Measurements from ENCODE around the gene GTF3A. TPM values are rescaled to one million over a fixed set of nuclear protein-coding genes. Genes with fewer than 3 reads are reported as not detected.

GTF3A gene
- total and polyA plus RNA-seq, 2 of the 4 experiments (the other 2 are of a cell fraction): 74.1 to 116 TPM

DNA sequence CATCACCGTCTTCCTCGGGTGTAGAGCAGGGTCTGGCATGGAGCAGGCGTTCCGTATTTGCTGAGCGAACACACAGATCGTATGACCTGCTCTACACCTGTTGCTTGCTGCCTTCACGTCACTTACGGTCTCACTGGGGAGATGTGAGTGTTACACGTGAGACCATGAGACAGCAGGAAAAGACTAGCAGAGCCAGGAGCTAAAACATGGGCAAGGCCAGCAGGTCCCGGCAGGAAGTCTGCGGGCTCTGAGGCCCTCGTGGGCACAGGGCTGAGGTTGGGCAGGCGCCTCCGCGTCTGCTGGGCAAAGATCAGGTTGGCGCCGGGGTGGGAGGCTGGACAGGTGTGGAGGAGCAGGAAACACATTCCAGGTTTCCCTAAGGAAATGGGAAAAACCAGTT lies 19.7 kb upstream of the GTF3A start:
- no peak overlapping the region for H2AK9ac ChIP-seq (replicated peaks; ENCODE audit: low read depth, low read length, poor library complexity)
- CTCF ChIA-PET: interaction anchor here (3.2 kb wide), 1 partner anchor 422 kb away, joined by 13 read pairs; no protein-coding TSS in a partner anchor
- WGBS, 2 experiments (ENCODE audit: extremely low coverage in 2 of 2, insufficient read length in 1 of 2): 95% methylated on average over 7 of the region's 17 CpGs; no CpG with 5 or more reads in 1 of the 2 experiments

More for the DNA sequence above, 19.7 kb upstream of the GTF3A start:
- Histone ChIP-seq H3K9me1 (ENCODE audit: insufficient read depth, low read length) (no peaks in the 10 kb centered on the region), H3K23ac (ENCODE audit: low read depth, low read length) (no peak overlapping the region), H3K9ac (ENCODE audit: low read depth, low read length) (no peak overlapping the region), H3K14ac (replicated peaks; ENCODE audit: low read depth, low read length) (no peak overlapping the region), H4K91ac (ENCODE audit: insufficient read depth, low read depth, low read length) (no peak overlapping the region), H3K36me3 (ENCODE audit: control insufficient read depth, insufficient read depth, low read length) (no peaks in the 10 kb centered on the region), H4K8ac (ENCODE audit: low read depth in 2 of 2, low read length in 2 of 2) (no peak overlapping the region), H2AK5ac (ENCODE audit: low read depth, low read length) (no peak overlapping the region), H2BK20ac (ENCODE audit: low read depth, low read length) (no peak overlapping the region), H3K27me3 (ENCODE audit: control insufficient read depth, insufficient read depth, low read length) (peaks cover 18% of the 10 kb centered on the region), H3K4me3 (ENCODE audit: insufficient read depth, low read depth, low read length) (no peak overlapping the region), H2BK15ac (ENCODE audit: low read depth, low read length) (no peak overlapping the region), H4K5ac (ENCODE audit: low read depth, low read length) (no peak overlapping the region), H4K20me1 (ENCODE audit: insufficient read depth, low read length) (no peaks in the 10 kb centered on the region), H3K4me1 (ENCODE audit: control insufficient read depth, insufficient read depth, low read length) (peaks cover 4% of the 10 kb centered on the region; the same call in 1 of the 2 replicates), H3K18ac (ENCODE audit: low read depth, low read length) (no peak overlapping the region), H3K56ac (ENCODE audit: extremely low read depth, insufficient read depth, low read length) (no peak overlapping the region), H2BK5ac (ENCODE audit: low read depth, low read length, poor library complexity, severe bottlenecking) (no peak overlapping the region), H2AFZ (replicated peaks; ENCODE audit: low read length, poor library complexity) (no peak overlapping the region), H3K27ac (ENCODE audit: insufficient read depth, low read length) (no peak overlapping the region), H3K4ac (ENCODE audit: low read depth, low read length) (no peak overlapping the region), H3K79me1 (ENCODE audit: low read depth in 1 of 2, low read length in 2 of 2) (no peaks in the 10 kb centered on the region), H2BK120ac (ENCODE audit: low read depth, low read length) (no peak overlapping the region), H3K9me3 (ENCODE audit: control insufficient read depth, insufficient read depth, low read length) (no peaks in the 10 kb centered on the region; the same call in 1 of the 2 replicates), H3K4me2 (ENCODE audit: low read depth, low read length) (no peak overlapping the region)
- no TSS peak for BruUV-seq (replicated peaks)
- intact Hi-C loops (cut with micrococcal nuclease): no loop called here
- DNase-seq (no peak), ATAC-seq (ENCODE audit: low read depth) (no peak)
- TF ChIP-seq POLR2A (IDR thresholded peaks at IDR 0.05; ENCODE audit: low read depth, low read length) (no peak), RCOR1 (IDR thresholded peaks at IDR 0.05; ENCODE audit: insufficient replicate concordance, low read length) (no peak), FOS (IDR thresholded peaks at IDR 0.05; ENCODE audit: low read depth, low read length) (no peak), MXI1 (IDR thresholded peaks at IDR 0.05; ENCODE audit: borderline replicate concordance, low read depth, low read length) (no peak), SMC3 (IDR thresholded peaks at IDR 0.05; ENCODE audit: low read depth, low read length) (no peak), BHLHE40 (IDR thresholded peaks at IDR 0.05; ENCODE audit: low read depth, low read length) (no peak), RAD21 (IDR thresholded peaks at IDR 0.05; ENCODE audit: low read length) (no peak), MAFK (IDR thresholded peaks at IDR 0.05; ENCODE audit: low read depth, low read length) (no peak)
- POLR2A ChIA-PET (ENCODE audit: unreplicated experiment): no interaction called here
- in situ Hi-C loops (cut with MboI; ENCODE audit: low sequenced_read_pairs): no loop called here
- dilution Hi-C loops (cut with HindIII; ENCODE audit: low sequenced_read_pairs, unreplicated experiment): no loop called here

All from IMR-90 (cell line).